OCI-LY1 (cell line): ENCODE measurements around the gene RER1.

ENCODE experiments used
- EZH2 ChIP-seq: fragments of 200-600 bp; sonication (generic), shearing (Covaris generic); IDR thresholded peaks from 2 replicates; pipeline ENCODE4 v1.8.0; 2017; ENCODE audit warnings: borderline replicate concordance, mixed run types, mild to moderate bottlenecking, antibody characterized with exemption, low read length, moderate library complexity, mixed read lengths
- TF ChIP-seq, protein P1 (sequence below): fragments of 200-600 bp; sonication (generic), shearing (Covaris generic); IDR thresholded peaks from 2 replicates; pipeline ENCODE4 v1.5.1; 2017; ENCODE audit warnings: mild to moderate bottlenecking, antibody characterized with exemption, low read length, moderate library complexity, mixed read lengths

DNA sequence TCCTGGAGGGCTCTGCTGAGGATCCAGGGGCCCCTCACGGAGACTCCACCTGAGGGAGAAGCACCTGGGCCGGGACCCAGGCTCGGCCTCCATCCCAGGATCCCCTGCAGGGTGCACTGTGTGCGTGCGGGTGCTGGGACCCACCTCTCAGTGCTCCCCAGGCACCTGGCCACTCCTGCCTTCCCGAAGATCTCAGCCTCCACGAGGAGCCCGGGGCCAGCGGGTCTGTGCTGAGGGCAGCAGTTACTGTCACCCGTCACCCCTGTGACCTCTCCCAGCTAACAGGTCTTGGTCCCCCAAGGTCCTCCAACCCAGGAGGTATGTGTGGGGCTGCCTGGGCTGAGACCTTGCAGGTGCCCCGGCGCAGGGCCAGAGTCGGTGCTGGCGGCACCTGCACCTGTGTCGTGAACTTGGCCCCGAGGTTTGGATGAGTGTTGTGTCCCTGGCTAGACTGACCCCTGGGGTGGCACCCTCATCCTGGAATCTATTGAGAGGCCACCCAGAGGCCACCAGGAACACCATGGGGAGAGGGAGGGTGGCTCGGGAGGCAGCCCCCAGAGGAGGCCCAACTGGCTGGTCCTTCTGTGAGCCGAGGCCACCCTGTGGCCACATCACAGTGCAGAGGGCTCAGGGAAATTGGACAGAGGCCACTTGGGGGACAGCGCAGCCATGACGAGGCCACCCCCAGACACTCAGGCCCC, 17.9 kb upstream of the RER1 start:
- TF ChIP-seq EZH2: no peak
- TF ChIP-seq, protein P1, sequence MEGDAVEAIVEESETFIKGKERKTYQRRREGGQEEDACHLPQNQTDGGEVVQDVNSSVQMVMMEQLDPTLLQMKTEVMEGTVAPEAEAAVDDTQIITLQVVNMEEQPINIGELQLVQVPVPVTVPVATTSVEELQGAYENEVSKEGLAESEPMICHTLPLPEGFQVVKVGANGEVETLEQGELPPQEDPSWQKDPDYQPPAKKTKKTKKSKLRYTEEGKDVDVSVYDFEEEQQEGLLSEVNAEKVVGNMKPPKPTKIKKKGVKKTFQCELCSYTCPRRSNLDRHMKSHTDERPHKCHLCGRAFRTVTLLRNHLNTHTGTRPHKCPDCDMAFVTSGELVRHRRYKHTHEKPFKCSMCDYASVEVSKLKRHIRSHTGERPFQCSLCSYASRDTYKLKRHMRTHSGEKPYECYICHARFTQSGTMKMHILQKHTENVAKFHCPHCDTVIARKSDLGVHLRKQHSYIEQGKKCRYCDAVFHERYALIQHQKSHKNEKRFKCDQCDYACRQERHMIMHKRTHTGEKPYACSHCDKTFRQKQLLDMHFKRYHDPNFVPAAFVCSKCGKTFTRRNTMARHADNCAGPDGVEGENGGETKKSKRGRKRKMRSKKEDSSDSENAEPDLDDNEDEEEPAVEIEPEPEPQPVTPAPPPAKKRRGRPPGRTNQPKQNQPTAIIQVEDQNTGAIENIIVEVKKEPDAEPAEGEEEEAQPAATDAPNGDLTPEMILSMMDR: no peak
